ENCODE measurements around the gene SDC3. TPM values are rescaled to one million over a fixed set of nuclear protein-coding genes. Genes with fewer than 3 reads are reported as not detected.

The SDC3 gene
- total RNA-seq, 1 experiment from 2014 or later, result 33.7 TPM

DNA sequence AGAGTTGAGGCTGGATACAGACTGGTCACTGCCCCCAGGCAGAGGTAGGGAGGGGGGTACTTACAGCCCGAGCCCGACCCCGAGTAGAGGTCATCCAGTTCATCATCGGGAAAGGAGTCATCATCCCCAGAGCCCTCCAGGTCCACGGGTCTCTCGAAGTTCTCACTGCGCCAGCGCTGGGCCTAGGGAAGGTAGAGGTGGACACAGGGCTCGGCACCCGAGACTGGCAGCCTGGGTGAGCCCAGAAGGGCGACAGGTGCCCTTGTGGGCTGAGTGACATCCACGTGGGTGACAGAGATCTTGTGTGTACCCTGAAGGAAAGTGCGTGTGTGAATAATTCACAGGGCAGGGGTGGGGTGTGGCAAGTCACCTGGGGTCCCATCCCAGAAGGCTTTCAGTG, 30.0 kb downstream of the SDC3 start:
- Histone ChIP-seq H3K9me2 (ENCODE audit: insufficient read depth) (no peaks in the 10 kb centered on the region), H3K4me2 (no peak overlapping the region), H2AFZ (no peak overlapping the region), H3K79me2 (ENCODE audit: low read depth) (no peaks in the 10 kb centered on the region), H4K20me1 (ENCODE audit: insufficient read depth) (no peaks in the 10 kb centered on the region), H3K4me1 (replicated peaks; ENCODE audit: insufficient read depth) (no peaks in the 10 kb centered on the region; the same call in 1 of the 2 replicates), H3K9me3 (ENCODE audit: insufficient read depth, low read depth) (no peaks in the 10 kb centered on the region), H3F3A (ENCODE audit: insufficient read depth, low read depth) (no peaks in the 10 kb centered on the region), H3K27ac (no peak overlapping the region), H3K4me3 (no peak overlapping the region), H3K27me3 (ENCODE audit: insufficient read depth, low read depth) (no peaks in the 10 kb centered on the region), H3K36me3 (ENCODE audit: low read depth) (no peaks in the 10 kb centered on the region)
- BruUV-seq (replicated peaks), result no TSS peak
- ChIA-PET POLR2A (ENCODE audit: unreplicated experiment) (no interaction called here), CTCF (no interaction called here)
- intact Hi-C loops (cut with micrococcal nuclease; ENCODE audit: unreplicated experiment), result no loop called here
- no peak for TF ChIP-seq EZH2 (IDR thresholded peaks at IDR 0.05; ENCODE audit: low read depth)
- TF ChIP-seq, protein P1, sequence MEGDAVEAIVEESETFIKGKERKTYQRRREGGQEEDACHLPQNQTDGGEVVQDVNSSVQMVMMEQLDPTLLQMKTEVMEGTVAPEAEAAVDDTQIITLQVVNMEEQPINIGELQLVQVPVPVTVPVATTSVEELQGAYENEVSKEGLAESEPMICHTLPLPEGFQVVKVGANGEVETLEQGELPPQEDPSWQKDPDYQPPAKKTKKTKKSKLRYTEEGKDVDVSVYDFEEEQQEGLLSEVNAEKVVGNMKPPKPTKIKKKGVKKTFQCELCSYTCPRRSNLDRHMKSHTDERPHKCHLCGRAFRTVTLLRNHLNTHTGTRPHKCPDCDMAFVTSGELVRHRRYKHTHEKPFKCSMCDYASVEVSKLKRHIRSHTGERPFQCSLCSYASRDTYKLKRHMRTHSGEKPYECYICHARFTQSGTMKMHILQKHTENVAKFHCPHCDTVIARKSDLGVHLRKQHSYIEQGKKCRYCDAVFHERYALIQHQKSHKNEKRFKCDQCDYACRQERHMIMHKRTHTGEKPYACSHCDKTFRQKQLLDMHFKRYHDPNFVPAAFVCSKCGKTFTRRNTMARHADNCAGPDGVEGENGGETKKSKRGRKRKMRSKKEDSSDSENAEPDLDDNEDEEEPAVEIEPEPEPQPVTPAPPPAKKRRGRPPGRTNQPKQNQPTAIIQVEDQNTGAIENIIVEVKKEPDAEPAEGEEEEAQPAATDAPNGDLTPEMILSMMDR (conservative IDR thresholded peaks at IDR 0.05), result no peak
- DNase-seq, result no peak

DNA sequence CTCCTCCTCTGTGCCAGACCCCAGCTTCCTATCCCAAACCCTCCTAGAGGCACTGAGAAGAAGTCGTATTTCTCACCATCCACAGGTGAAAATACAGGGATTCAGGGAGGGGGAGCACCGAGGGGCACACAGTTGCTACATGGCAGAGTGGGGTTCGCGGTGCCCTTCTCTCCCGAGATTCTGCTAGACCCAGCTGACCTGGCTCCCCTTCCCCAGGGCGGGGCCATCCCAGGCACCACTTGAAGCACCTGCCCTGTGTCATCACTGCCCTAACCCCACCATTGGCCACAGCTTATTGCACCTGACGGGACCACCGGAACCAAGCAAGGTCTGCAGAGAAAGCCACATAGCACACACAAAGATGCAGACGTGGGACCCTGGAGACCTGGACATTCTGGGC, 30.5 kb downstream of the SDC3 start:
- no peak for DNase-seq
- Histone ChIP-seq H3K27ac (no peak overlapping the region), H3K9me3 (ENCODE audit: insufficient read depth, low read depth) (no peaks in the 10 kb centered on the region), H3F3A (ENCODE audit: insufficient read depth, low read depth) (no peaks in the 10 kb centered on the region), H3K27me3 (ENCODE audit: insufficient read depth, low read depth) (no peaks in the 10 kb centered on the region), H2AFZ (no peak overlapping the region), H4K20me1 (ENCODE audit: insufficient read depth) (no peaks in the 10 kb centered on the region), H3K9me2 (ENCODE audit: insufficient read depth) (no peaks in the 10 kb centered on the region), H3K4me2 (no peak overlapping the region), H3K79me2 (ENCODE audit: low read depth) (no peaks in the 10 kb centered on the region), H3K4me3 (no peak overlapping the region), H3K4me1 (replicated peaks; ENCODE audit: insufficient read depth) (no peaks in the 10 kb centered on the region; the same call in 1 of the 2 replicates), H3K36me3 (ENCODE audit: low read depth) (no peaks in the 10 kb centered on the region)
- CTCF ChIA-PET, result no interaction called here
- TF ChIP-seq, protein P1 (conservative IDR thresholded peaks at IDR 0.05), result no peak
- no peak for TF ChIP-seq EZH2 (IDR thresholded peaks at IDR 0.05; ENCODE audit: low read depth)
- no TSS peak for BruUV-seq (replicated peaks)
- POLR2A ChIA-PET (ENCODE audit: unreplicated experiment), result no interaction called here
- intact Hi-C loops (cut with micrococcal nuclease; ENCODE audit: unreplicated experiment), result no loop called here

DNA sequence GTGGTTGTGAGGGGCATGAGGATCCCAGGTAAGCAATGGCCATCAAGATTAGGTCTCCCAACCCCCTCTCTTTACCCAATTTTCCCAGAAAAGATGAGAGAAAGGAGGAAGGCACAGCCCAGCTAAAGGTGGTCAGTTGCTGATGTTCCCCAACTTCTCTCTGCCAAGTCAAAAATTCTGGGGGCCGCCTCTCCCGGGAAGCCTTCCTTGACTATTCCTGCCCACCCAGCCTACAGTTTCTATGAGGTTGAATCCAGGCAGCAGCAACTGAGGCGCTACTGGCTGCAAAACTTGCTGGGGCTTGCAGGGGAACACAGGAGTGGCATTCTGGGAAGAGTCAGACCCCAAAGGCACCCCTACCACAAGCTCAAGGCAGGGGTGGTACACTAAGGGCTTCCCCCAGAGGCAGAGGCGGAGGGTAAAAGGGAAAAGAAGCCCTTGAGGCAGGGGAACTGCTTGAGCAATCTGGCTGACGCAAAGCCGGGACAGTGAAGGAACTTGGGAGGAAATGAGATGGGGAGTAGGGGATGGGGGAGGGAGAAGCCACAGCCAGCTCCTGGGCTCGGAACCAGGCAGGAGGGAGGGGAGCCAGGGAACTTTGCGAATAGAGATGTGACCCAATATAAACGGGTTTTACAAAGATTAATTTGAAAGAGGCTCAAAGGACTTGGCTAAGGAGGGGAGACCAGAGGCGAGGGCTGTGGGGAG, 31.2 kb downstream of the SDC3 start:
- no peak for DNase-seq

More for the DNA sequence above, 31.2 kb downstream of the SDC3 start:
- Histone ChIP-seq H3K27ac (no peak overlapping the region), H3K4me1 (replicated peaks; ENCODE audit: insufficient read depth) (no peaks in the 10 kb centered on the region; the same call in 1 of the 2 replicates), H4K20me1 (ENCODE audit: insufficient read depth) (no peaks in the 10 kb centered on the region), H3F3A (ENCODE audit: insufficient read depth, low read depth) (no peaks in the 10 kb centered on the region), H3K9me3 (ENCODE audit: insufficient read depth, low read depth) (no peaks in the 10 kb centered on the region), H3K4me2 (no peak overlapping the region), H3K79me2 (ENCODE audit: low read depth) (no peaks in the 10 kb centered on the region), H3K27me3 (ENCODE audit: insufficient read depth, low read depth) (no peaks in the 10 kb centered on the region), H3K9me2 (ENCODE audit: insufficient read depth) (no peaks in the 10 kb centered on the region), H3K36me3 (ENCODE audit: low read depth) (no peaks in the 10 kb centered on the region), H2AFZ (no peak overlapping the region), H3K4me3 (no peak overlapping the region)
- BruUV-seq (replicated peaks), result no TSS peak
- POLR2A ChIA-PET (ENCODE audit: unreplicated experiment), result no interaction called here
- no peak for TF ChIP-seq EZH2 (IDR thresholded peaks at IDR 0.05; ENCODE audit: low read depth)
- TF ChIP-seq, protein P1 (conservative IDR thresholded peaks at IDR 0.05), result no peak
- CTCF ChIA-PET, result no interaction called here
- intact Hi-C loops (cut with micrococcal nuclease; ENCODE audit: unreplicated experiment), result no loop called here

Measured in PC-9 (cell line).